MCF 10A (cell line): Measurements from ENCODE around the gene CIPC. TPM values are rescaled to one million over a fixed set of nuclear protein-coding genes. Genes with fewer than 3 reads are reported as not detected.
A peak's percentile ranks its signal among the peaks of the same experiment; 100 is the strongest.

Experiments used
- BruUV-seq: library from RNA; stranded (reverse); fragments of 400-500 nt; replicated peaks from 2 replicates; lab custom pipeline; 2021; lab: Mats Ljungman, UMichigan
- CTCF ChIA-PET: fragments of 300-600 bp; sonication (Branson Sonifier 250); formaldehyde crosslinking; extraction: SDS; loops from one replicate; lab custom pipeline; 2021; ENCODE audit warnings: antibody characterized with exemption, inconsistent platforms; lab: Yijun Ruan, JAX
- POLR2A ChIA-PET: fragments of 300-600, 350-650 bp; sonication (Branson Sonifier 250); formaldehyde crosslinking; extraction: SDS; loops from one replicate; lab custom pipeline; 2020; ENCODE audit warnings: antibody characterized with exemption, inconsistent platforms; lab: Yijun Ruan, JAX
- DNase-seq: peaks from one replicate; pipeline ENCODE4 v3.0.0-alpha.2; 2018; ENCODE audit not compliant: unreplicated experiment
- H3K27ac Mint-ChIP-seq: one replicate; pipeline ENCODE4 v1.8.0; 2022; ENCODE audit warnings: mild to moderate bottlenecking, low read depth, mixed read lengths; ENCODE audit not compliant: unreplicated experiment
- H3K27me3 Mint-ChIP-seq: one replicate; pipeline ENCODE4 v1.8.0; 2022; ENCODE audit warnings: mixed read lengths; ENCODE audit not compliant: insufficient read depth, unreplicated experiment
- H3K36me3 Mint-ChIP-seq: one replicate; pipeline ENCODE4 v1.8.0; 2022; ENCODE audit warnings: mild to moderate bottlenecking, moderate library complexity, mixed read lengths; ENCODE audit not compliant: insufficient read depth, unreplicated experiment
- H3K4me1 Mint-ChIP-seq: one replicate; pipeline ENCODE4 v1.8.0; 2022; ENCODE audit warnings: mixed read lengths; ENCODE audit not compliant: insufficient read depth, unreplicated experiment
- H3K4me3 Mint-ChIP-seq: one replicate; pipeline ENCODE4 v1.8.0; 2022; ENCODE audit warnings: mild to moderate bottlenecking, moderate library complexity, mixed read lengths; ENCODE audit not compliant: unreplicated experiment
- H3K9me3 Mint-ChIP-seq: one replicate; pipeline ENCODE4 v1.8.0; 2022; ENCODE audit warnings: mixed read lengths; ENCODE audit not compliant: unreplicated experiment
- intact Hi-C: fragments of 100-400 bp; cut with micrococcal nuclease; formaldehyde crosslinking; loops from 2 replicates; pipeline ENCODE4 v1.14.1; 2022
- total RNA-seq: library from RNA; stranded (reverse); gene quantifications from 2 replicates; pipeline ENCODE4 v1.2.3, GENCODE V29; 2022
- TF ChIP-seq, protein P1 (sequence below): fragments of 200-600 bp; IDR thresholded peaks from one replicate; pipeline ENCODE4 v1.8.0; 2022; ENCODE audit warnings: antibody characterized with exemption, mild to moderate bottlenecking; ENCODE audit not compliant: unreplicated experiment

Gene CIPC
- total RNA-seq, 1 experiment from 2014 or later = 9.7 TPM

DNA sequence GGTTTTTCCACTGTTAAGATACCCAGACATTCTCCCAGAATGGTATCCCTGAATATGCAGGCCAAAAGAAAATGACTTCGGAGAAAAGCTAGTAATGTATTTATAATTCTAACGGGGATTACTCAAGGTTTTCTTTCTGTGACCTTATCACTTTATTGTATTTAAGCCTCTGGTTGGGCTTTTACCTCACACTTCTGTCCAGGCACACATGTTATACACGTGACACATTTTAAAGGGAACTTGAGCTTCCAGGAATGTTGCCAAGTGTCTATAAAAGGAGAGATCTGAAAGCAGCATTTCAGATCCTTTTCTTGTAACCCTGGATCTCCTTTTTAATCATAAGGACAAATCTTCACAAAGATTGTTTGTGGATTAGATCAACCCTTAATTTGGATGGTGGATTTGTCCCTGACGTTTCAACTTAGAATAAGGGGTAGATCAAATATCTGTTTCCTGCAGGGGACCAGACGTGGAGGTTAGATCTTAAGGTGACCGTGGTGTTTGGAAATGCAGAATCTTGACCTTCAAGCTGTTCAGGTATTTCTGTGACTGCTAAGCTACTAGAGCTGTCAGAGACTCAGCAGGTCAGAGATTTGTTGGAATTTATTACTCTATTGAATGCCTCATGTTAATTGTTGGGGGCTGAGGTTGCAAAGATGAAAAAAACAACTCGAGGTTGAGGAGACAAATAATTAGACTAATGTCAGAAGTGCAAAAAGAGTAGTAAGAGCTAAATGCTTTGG is 1.5 kb downstream of the CIPC start:
- TF ChIP-seq, protein P1, sequence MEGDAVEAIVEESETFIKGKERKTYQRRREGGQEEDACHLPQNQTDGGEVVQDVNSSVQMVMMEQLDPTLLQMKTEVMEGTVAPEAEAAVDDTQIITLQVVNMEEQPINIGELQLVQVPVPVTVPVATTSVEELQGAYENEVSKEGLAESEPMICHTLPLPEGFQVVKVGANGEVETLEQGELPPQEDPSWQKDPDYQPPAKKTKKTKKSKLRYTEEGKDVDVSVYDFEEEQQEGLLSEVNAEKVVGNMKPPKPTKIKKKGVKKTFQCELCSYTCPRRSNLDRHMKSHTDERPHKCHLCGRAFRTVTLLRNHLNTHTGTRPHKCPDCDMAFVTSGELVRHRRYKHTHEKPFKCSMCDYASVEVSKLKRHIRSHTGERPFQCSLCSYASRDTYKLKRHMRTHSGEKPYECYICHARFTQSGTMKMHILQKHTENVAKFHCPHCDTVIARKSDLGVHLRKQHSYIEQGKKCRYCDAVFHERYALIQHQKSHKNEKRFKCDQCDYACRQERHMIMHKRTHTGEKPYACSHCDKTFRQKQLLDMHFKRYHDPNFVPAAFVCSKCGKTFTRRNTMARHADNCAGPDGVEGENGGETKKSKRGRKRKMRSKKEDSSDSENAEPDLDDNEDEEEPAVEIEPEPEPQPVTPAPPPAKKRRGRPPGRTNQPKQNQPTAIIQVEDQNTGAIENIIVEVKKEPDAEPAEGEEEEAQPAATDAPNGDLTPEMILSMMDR = no peak
- Mint-ChIP-seq H3K9me3 (no peaks in the 10 kb centered on the region), H3K27me3 (no peaks in the 10 kb centered on the region), H3K36me3 (peaks cover 5% of the 10 kb centered on the region), H3K4me1 (peaks cover 45% of the 10 kb centered on the region), H3K4me3 (peak overlapping the region; percentile 98), H3K27ac (peak overlapping the region; percentile 99)
- BruUV-seq = TSS peak; percentile 14
- peak; percentile 80 for DNase-seq
- ChIA-PET POLR2A (interaction anchor here (0.7 to 4.3 kb wide), 26 partner anchors 10 to 287 kb away, joined by 3 to 54 read pairs (median 4); partner anchors contain the start of genes ANGEL1 and IRF2BPL), CTCF (interaction anchor here (0.5 to 2.7 kb wide), 17 partner anchors 10 to 227 kb away, joined by 3 to 18 read pairs (median 5); no protein-coding TSS in a partner anchor)
- intact Hi-C loops = loop anchor here (10.0 kb wide), 1 partner anchor 385 kb away; no protein-coding TSS in a partner anchor

- CTCF ChIA-PET = interaction anchor here (0.7 to 1.7 kb wide), 2 partner anchors 9 to 86 kb away, joined by 3 to 7 read pairs; no protein-coding TSS in a partner anchor
- TF ChIP-seq, protein P1 = no peak
- intact Hi-C loops = no loop called here
- POLR2A ChIA-PET = no interaction called here
- Mint-ChIP-seq H3K27ac (no peak overlapping the region), H3K4me3 (no peak overlapping the region), H3K4me1 (peaks cover 43% of the 10 kb centered on the region), H3K27me3 (no peaks in the 10 kb centered on the region), H3K9me3 (no peaks in the 10 kb centered on the region), H3K36me3 (peaks cover 12% of the 10 kb centered on the region)
- no peak for DNase-seq
- BruUV-seq = no TSS peak
Observed at GRCh38 chr14:77100961-77101360, 2.9 kb downstream of the CIPC start.

DNA sequence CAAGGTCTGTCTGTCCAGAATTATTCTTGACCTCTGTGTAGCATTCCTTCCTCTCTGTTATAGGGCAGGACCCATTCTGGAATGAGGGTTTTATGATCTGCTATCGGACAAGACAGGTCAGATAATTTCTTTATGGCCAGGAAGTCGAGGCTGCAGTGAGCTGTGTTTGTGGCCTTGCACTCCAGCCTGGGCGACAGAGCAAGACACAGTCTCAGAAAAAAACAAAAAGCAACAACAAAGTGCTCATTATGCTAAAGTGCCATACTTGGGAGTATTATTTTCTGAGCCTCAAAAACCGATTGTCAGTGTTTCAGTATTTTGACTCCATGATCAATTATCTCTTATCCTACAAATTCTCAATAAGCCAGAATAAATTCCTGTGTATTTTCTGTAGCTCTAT is 4.1 kb downstream of the CIPC start:
- Mint-ChIP-seq H3K4me1 (peaks cover 39% of the 10 kb centered on the region), H3K27ac (no peak overlapping the region), H3K27me3 (no peaks in the 10 kb centered on the region), H3K9me3 (no peaks in the 10 kb centered on the region), H3K4me3 (no peak overlapping the region), H3K36me3 (peaks cover 21% of the 10 kb centered on the region)
- ChIA-PET POLR2A (interaction anchor here (0.6 to 1.3 kb wide), 2 partner anchors 189 to 289 kb away, joined by 3 read pairs; partner anchors contain the start of gene ANGEL1), CTCF (interaction anchor here (0.8 to 1.2 kb wide), 3 partner anchors 31 to 229 kb away, joined by 3 to 5 read pairs (median 4); no protein-coding TSS in a partner anchor)
- DNase-seq = no peak
- TF ChIP-seq, protein P1 = no peak
- BruUV-seq = no TSS peak
- intact Hi-C loops = no loop called here

DNA sequence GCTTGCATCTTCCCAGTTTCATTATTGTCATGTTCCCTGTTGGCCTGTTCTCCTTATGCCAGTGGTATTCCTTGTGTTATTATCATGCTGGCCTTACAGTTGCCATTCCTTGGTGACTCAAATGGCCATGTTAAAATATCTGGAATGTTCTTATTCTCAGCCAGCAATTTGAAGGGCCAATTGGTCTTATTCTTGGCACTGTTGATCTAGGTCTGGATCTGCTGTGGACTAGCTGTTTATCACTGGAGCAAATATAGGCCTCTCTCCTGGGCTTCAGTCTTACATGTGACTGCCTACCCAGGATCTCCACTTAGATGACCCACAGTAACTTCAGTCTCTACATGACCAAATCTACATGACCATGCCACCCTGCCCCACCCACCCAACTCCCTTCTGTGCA is 5.4 kb downstream of the CIPC start:
- no peak for DNase-seq
- ChIA-PET CTCF (interaction anchor here (0.6 to 2.4 kb wide), 4 partner anchors 10 to 342 kb away, joined by 3 to 9 read pairs (median 5); no protein-coding TSS in a partner anchor), POLR2A (interaction anchor here (1.3 to 1.6 kb wide), 2 partner anchors 19 to 291 kb away, joined by 3 to 4 read pairs; partner anchors contain the start of gene ANGEL1)
- no peaks in the 10 kb centered on the region for H3K9me3 Mint-ChIP-seq
- no peak overlapping the region for H3K4me3 Mint-ChIP-seq
- TF ChIP-seq, protein P1 = no peak
- H3K4me1 Mint-ChIP-seq = peaks cover 38% of the 10 kb centered on the region
- H3K27ac Mint-ChIP-seq = no peak overlapping the region
- intact Hi-C loops = no loop called here
- peaks cover 29% of the 10 kb centered on the region for H3K36me3 Mint-ChIP-seq
- H3K27me3 Mint-ChIP-seq = no peaks in the 10 kb centered on the region
- BruUV-seq = no TSS peak
